HepG2 (cell line): ENCODE results near the gene PLSCR4. TPM values are rescaled to one million over a fixed set of nuclear protein-coding genes. Genes with fewer than 3 reads are reported as not detected.

Experiments used
- ATAC-seq: fragments of 200-7000 bp; cut with Tn5 transposase; 3 replicates; pipeline ENCODE4 v1.9.1; 2020; ENCODE audit warnings: mild to moderate bottlenecking, moderate library complexity
- BruUV-seq: library from RNA; stranded (reverse); fragments of 400-500 nt; replicated peaks from 2 replicates; lab custom pipeline; 2021; lab: Mats Ljungman, UMichigan
- CTCF ChIA-PET: fragments of 300-600 bp; formaldehyde crosslinking; extraction: SDS; loops from one replicate; lab custom pipeline; 2021; ENCODE audit warnings: low total read pairs, inconsistent platforms, low intra/inter-chr PET ratio; lab: Yijun Ruan, JAX
- POLR2A ChIA-PET: fragments of 350-600 bp; sonication (Branson Sonifier 250); formaldehyde crosslinking; loops from one replicate; lab custom pipeline; 2020; ENCODE audit warnings: antibody characterized with exemption, inconsistent platforms; lab: Yijun Ruan, JAX
- DNase-seq: peaks from one replicate; pipeline ENCODE4 v3.0.0-alpha.2; 2015; ENCODE audit warnings: low spot score
- FAIRE-seq: peaks from 3 replicates; lab custom pipeline; 2011; peaks lifted over from hg19 to GRCh38; lab: Jason Lieb, UNC
- H2AFZ ChIP-seq: one replicate; pipeline ENCODE4 v1.6.1; 2011; ENCODE audit warnings: low read length, inconsistent platforms
- H3K27ac ChIP-seq: fragments of 300-600 bp; 3 replicates; pipeline ENCODE4 v1.8.0; 2011; ENCODE audit warnings: mixed run types, mild to moderate bottlenecking, mixed read lengths, low read length, inconsistent platforms; ENCODE audit not compliant: insufficient read depth; ENCODE audit errors: extremely low read length
- H3K27me3 ChIP-seq, 2 experiments: fragments of 200-600 bp in 1 of 2; 2 replicates in 1 of 2; 3 replicates in 1 of 2; pipeline versions ENCODE4 v1.6.0 to v1.8.0; 2011; ENCODE audit warnings: low read length in 2 of 2, mild to moderate bottlenecking in 2 of 2, moderate library complexity in 2 of 2, inconsistent platforms in 1 of 2; ENCODE audit not compliant: insufficient read depth in 2 of 2, control insufficient read depth in 1 of 2
- H3K36me3 ChIP-seq, 2 experiments: fragments of 200-600 bp in 1 of 2; replicated peaks in 1 of 2; 2 replicates in 1 of 2; 3 replicates in 1 of 2; pipeline versions ENCODE4 v1.5.1 to v1.8.0; 2011; ENCODE audit warnings: low read length in 2 of 2, inconsistent platforms in 1 of 2; ENCODE audit not compliant: insufficient read depth in 2 of 2, control insufficient read depth in 1 of 2
- H3K4me1 ChIP-seq: 2 replicates; pipeline ENCODE4 v1.5.1; 2012; ENCODE audit warnings: low read length, inconsistent platforms; ENCODE audit not compliant: insufficient read depth
- H3K4me2 ChIP-seq: 2 replicates; pipeline ENCODE4 v1.6.0; 2011; ENCODE audit warnings: low read depth, low read length, inconsistent platforms
- H3K4me3 ChIP-seq, 3 experiments: fragments of 200-600 bp in 1 of 3; sonication (generic), shearing (Covaris generic) in 1 of 3; replicated peaks in 1 of 3; 2 replicates each; pipeline ENCODE4 v1.5.1; 2011 to 2016; ENCODE audit warnings: low read length in 3 of 3, inconsistent platforms in 2 of 3, low read depth in 2 of 3, mild to moderate bottlenecking in 2 of 3, control low read depth in 1 of 3, mixed read lengths in 1 of 3; ENCODE audit not compliant: insufficient read depth in 1 of 3
- H3K79me2 ChIP-seq: one replicate; pipeline ENCODE4 v1.6.1; 2011; ENCODE audit warnings: low read length, inconsistent platforms; ENCODE audit not compliant: insufficient read depth
- H3K9ac ChIP-seq: 2 replicates; pipeline ENCODE4 v1.6.0; 2011; ENCODE audit warnings: mild to moderate bottlenecking, low read depth, low read length, inconsistent platforms; ENCODE audit not compliant: insufficient read depth
- H3K9me3 ChIP-seq: 2 replicates; pipeline ENCODE4 v1.5.1; 2012; ENCODE audit warnings: mild to moderate bottlenecking, low read length
- H4K20me1 ChIP-seq: 2 replicates; pipeline ENCODE4 v1.6.0; 2011; ENCODE audit warnings: inconsistent platforms, mild to moderate bottlenecking, low read length, moderate library complexity; ENCODE audit not compliant: insufficient read depth
- HNF1A ChIP-seq, 2 experiments: sonication (generic) in 1 of 2; formaldehyde crosslinking in 1 of 2; IDR thresholded peaks; 2 replicates each; pipeline versions ENCODE4 v1.4.0 to v1.6.1; 2016 to 2020; ENCODE audit warnings: borderline replicate concordance in 1 of 2, low read depth in 1 of 2, mild to moderate bottlenecking in 1 of 2, missing genetic modification reagents in 1 of 2
- ZNF549 ChIP-seq: sonication (generic); formaldehyde crosslinking; IDR thresholded peaks from 2 replicates; pipeline ENCODE4 v1.5.0; 2020; ENCODE audit warnings: missing genetic modification reagents
- WGBS: methylation state at CpG from one replicate; pipeline ENCODE4 v1.1.6; 2017; ENCODE audit warnings: low lambda C conversion rate; 5-methylcytosine and 5-hydroxymethylcytosine counted together
- in situ Hi-C: cut with HindIII; loops from 2 replicates; pipeline ENCODE4 v1.10.0; 2017; ENCODE audit warnings: low pct_unique_long_range_greater_than_20kb; ENCODE audit not compliant: extremely low pct_ligation_motif_present
- intact Hi-C: fragments of 100-400 bp; cut with micrococcal nuclease; formaldehyde crosslinking; loops from one replicate; pipeline ENCODE4 v1.10.0; 2022; ENCODE audit not compliant: unreplicated experiment
- polyA plus RNA-seq, 8 experiments: library from polyadenylated mRNA; depleted of rRNA in 3 of 8; stranded (reverse) in 7 of 8; unstranded in 1 of 8; fragments of >200 nt; fragmentation: Illumina TruSeq in 4 of 8; extraction: Trizol in 4 of 8; gene quantifications; 2 replicates each; pipeline versions ENCODE4 v1.2.1 to v1.2.3, GENCODE V29; 2011 to 2016; ENCODE audit warnings: low read depth in 4 of 8, missing spikeins in 1 of 8, mixed read lengths in 1 of 8; ENCODE audit not compliant: insufficient read depth in 1 of 8
- total RNA-seq, 5 experiments: library from RNA; depleted of rRNA; stranded (reverse); fragments of >200 nt; fragmentation: Illumina TruSeq; extraction: Trizol; gene quantifications; 2 replicates each; pipeline ENCODE4 v1.2.3, GENCODE V29; 2016; ENCODE audit warnings: low read depth in 1 of 5

PLSCR4 gene
- total and polyA plus RNA-seq, 2 of the 13 experiments (the other 11 are each of a cell fraction or from before 2014, with no cell fraction given): 1.5 to 59.0 TPM

GRCh38 chr3:146180376-146180775, 70.5 kb downstream of the PLSCR4 start:
- ChIA-PET CTCF (no interaction called here), POLR2A (no interaction called here)
- no peak for ATAC-seq
- BruUV-seq: no TSS peak
- no peaks in the 10 kb centered on the region for H3K36me3 ChIP-seq
- H3K4me1 ChIP-seq: 0 out of 2 replicates have a peak, but pooled peaks cover 4% of the 10 kb centered on the region
- FAIRE-seq: no peak
- H3K4me2 ChIP-seq: no peak overlapping the region
- intact Hi-C loops: loop anchor here (10.0 kb wide), 1 partner anchor 464 kb away; no protein-coding TSS in a partner anchor
- no peak overlapping the region for H3K27ac ChIP-seq
- DNase-seq: no peak
- H3K4me3 ChIP-seq: no peak overlapping the region
- 73% methylated on average over 6 of the region's 6 CpGs for WGBS
- no peak overlapping the region for H2AFZ ChIP-seq
- no peak overlapping the region for H3K9ac ChIP-seq
- no peaks in the 10 kb centered on the region for H3K27me3 ChIP-seq
- H3K79me2 ChIP-seq: no peaks in the 10 kb centered on the region
- in situ Hi-C loops: loop anchor here (25.0 kb wide), 1 partner anchor 393 kb away; no protein-coding TSS in a partner anchor
- no peak for TF ChIP-seq HNF1A (IDR thresholded peaks at IDR 0.05; ENCODE audit: low read depth)
- TF ChIP-seq HNF1A (CRISPR knock-in tag; IDR thresholded peaks at IDR 0.05; ENCODE audit: borderline replicate concordance): no peak
- TF ChIP-seq ZNF549 (CRISPR knock-in tag): no peak
- no peaks in the 10 kb centered on the region for H3K9me3 ChIP-seq
- no peaks in the 10 kb centered on the region for H4K20me1 ChIP-seq
